Measurements from ENCODE around the gene IGSF9. TPM values are rescaled to one million over a fixed set of nuclear protein-coding genes. Genes with fewer than 3 reads are reported as not detected.

IGSF9 gene
- total and polyA plus RNA-seq, 2 of the 13 experiments (the other 11 are each of a cell fraction or from before 2014, with no cell fraction given), result 0.03 TPM; not detected in 1

- TF ChIP-seq MYNN (CRISPR knock-in tag; IDR thresholded peaks at IDR 0.05; ENCODE audit: low read depth) (no peak), IRF2 (CRISPR knock-in tag; IDR thresholded peaks at IDR 0.05) (no peak)
- TF ChIP-seq, protein P1, sequence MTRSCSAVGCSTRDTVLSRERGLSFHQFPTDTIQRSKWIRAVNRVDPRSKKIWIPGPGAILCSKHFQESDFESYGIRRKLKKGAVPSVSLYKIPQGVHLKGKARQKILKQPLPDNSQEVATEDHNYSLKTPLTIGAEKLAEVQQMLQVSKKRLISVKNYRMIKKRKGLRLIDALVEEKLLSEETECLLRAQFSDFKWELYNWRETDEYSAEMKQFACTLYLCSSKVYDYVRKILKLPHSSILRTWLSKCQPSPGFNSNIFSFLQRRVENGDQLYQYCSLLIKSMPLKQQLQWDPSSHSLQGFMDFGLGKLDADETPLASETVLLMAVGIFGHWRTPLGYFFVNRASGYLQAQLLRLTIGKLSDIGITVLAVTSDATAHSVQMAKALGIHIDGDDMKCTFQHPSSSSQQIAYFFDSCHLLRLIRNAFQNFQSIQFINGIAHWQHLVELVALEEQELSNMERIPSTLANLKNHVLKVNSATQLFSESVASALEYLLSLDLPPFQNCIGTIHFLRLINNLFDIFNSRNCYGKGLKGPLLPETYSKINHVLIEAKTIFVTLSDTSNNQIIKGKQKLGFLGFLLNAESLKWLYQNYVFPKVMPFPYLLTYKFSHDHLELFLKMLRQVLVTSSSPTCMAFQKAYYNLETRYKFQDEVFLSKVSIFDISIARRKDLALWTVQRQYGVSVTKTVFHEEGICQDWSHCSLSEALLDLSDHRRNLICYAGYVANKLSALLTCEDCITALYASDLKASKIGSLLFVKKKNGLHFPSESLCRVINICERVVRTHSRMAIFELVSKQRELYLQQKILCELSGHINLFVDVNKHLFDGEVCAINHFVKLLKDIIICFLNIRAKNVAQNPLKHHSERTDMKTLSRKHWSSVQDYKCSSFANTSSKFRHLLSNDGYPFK (CRISPR knock-in tag; IDR thresholded peaks at IDR 0.05; ENCODE audit: borderline replicate concordance), result no peak
Measured at GRCh38 chr1:159920202-159920601, 25.2 kb downstream of the IGSF9 start (continued).

DNA sequence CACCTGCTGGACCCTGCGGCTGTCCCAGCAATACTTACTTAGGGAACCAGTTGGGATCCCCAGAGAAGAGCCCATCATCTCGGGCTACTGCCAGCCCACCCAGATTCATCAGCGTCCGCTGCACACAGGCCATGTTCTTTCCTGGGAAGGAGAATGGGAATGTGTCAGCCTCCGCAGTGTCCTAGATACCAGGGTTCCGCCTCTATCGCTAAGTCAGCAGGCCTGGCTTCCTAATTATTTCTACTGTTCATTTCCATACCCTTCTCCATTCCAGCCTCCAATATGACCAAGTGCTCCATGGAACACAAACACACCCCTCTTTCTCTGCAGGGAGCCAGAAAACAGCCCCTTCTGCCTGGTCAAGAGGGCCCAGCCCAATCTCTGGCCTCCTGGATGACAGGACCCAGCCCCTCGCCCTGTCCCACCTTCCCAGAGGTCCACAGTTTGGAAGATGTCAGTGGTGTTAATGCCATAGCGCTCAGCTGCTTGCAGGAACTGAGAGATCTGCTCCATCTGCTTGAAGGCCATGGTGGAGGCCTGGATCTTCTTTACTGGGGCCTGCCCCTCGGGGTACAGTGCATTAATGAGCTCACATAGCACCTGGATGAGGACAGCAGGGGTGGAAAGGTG is 26.1 kb downstream of the IGSF9 start:
- peaks cover 24% of the 10 kb centered on the region for H3K4me1 ChIP-seq (ENCODE audit: insufficient read depth, low read length)
- BruUV-seq (replicated peaks), result no TSS peak
- H4K20me1 ChIP-seq (ENCODE audit: insufficient read depth, low read length), result no peaks in the 10 kb centered on the region
- WGBS (ENCODE audit: low lambda C conversion rate), result 77% methylated on average over 9 of the region's 10 CpGs
- H3K27me3 ChIP-seq (ENCODE audit: control insufficient read depth in 1 of 2, insufficient read depth in 2 of 2, low read length in 2 of 2), result 0 out of 5 replicates have a peak, but pooled peaks cover 0 to 3% of the 10 kb centered on the region in 2 experiments
- ATAC-seq, result no peak
- H3K36me3 ChIP-seq (replicated peaks in 1 of 2; ENCODE audit: control insufficient read depth in 1 of 2, insufficient read depth in 2 of 2, low read length in 2 of 2), result no peaks in the 10 kb centered on the region
- no peak for DNase-seq (ENCODE audit: low spot score)
- no peak overlapping the region for H3K27ac ChIP-seq (ENCODE audit: extremely low read length, insufficient read depth, low read length)
- ChIA-PET CTCF (ENCODE audit: low intra/inter-chr PET ratio, low total read pairs) (no interaction called here), POLR2A (no interaction called here)
- no peak overlapping the region for H3K9ac ChIP-seq (ENCODE audit: insufficient read depth, low read depth, low read length)
- H3K79me2 ChIP-seq (ENCODE audit: insufficient read depth, low read length), result no peaks in the 10 kb centered on the region
- in situ Hi-C loops (cut with HindIII; ENCODE audit: extremely low pct_ligation_motif_present, low pct_unique_long_range_greater_than_20kb), result no loop called here
- no peak for FAIRE-seq
- H3K4me2 ChIP-seq (ENCODE audit: low read depth, low read length), result no peak overlapping the region
- H3K9me3 ChIP-seq (ENCODE audit: low read length), result no peaks in the 10 kb centered on the region
- no peak overlapping the region for H3K4me3 ChIP-seq (replicated peaks in 1 of 3; ENCODE audit: insufficient read depth in 1 of 3, low read depth in 2 of 3, low read length in 3 of 3)
- TF ChIP-seq, protein P2, sequence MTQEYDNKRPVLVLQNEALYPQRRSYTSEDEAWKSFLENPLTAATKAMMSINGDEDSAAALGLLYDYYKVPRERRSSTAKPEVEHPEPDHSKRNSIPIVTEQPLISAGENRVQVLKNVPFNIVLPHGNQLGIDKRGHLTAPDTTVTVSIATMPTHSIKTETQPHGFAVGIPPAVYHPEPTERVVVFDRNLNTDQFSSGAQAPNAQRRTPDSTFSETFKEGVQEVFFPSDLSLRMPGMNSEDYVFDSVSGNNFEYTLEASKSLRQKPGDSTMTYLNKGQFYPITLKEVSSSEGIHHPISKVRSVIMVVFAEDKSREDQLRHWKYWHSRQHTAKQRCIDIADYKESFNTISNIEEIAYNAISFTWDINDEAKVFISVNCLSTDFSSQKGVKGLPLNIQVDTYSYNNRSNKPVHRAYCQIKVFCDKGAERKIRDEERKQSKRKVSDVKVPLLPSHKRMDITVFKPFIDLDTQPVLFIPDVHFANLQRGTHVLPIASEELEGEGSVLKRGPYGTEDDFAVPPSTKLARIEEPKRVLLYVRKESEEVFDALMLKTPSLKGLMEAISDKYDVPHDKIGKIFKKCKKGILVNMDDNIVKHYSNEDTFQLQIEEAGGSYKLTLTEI (CRISPR knock-in tag; conservative IDR thresholded peaks at IDR 0.05), result no peak
- no peak for TF ChIP-seq ZNF512B (CRISPR knock-in tag; IDR thresholded peaks at IDR 0.05; ENCODE audit: borderline replicate concordance)
- no peak for TF ChIP-seq ZSCAN12 (CRISPR knock-in tag; IDR thresholded peaks at IDR 0.05)
- TF ChIP-seq NFAT5 (CRISPR knock-in tag; IDR thresholded peaks at IDR 0.05), result no peak
- no peak for TF ChIP-seq CEBPG (CRISPR knock-in tag; IDR thresholded peaks at IDR 0.05)
- TF ChIP-seq REXO4 (CRISPR knock-in tag; IDR thresholded peaks at IDR 0.05; ENCODE audit: borderline replicate concordance), result no peak
- no peak overlapping the region for H2AFZ ChIP-seq (ENCODE audit: low read length)
- intact Hi-C loops (cut with micrococcal nuclease; ENCODE audit: unreplicated experiment), result no loop called here
